K562 (cell line): Measurements from ENCODE around the gene WDR91. TPM values are rescaled to one million over a fixed set of nuclear protein-coding genes. Genes with fewer than 3 reads are reported as not detected.

ENCODE experiments used
- ARHGAP35 ChIP-seq: fragments of 450-650 bp; IDR thresholded peaks from 2 replicates; pipeline ENCODE4 v1.6.1; 2018; ENCODE audit not compliant: partially characterized antibody
- MCM7 ChIP-seq, 2 experiments: fragments of 450-650 bp; IDR thresholded peaks; 2 replicates each; pipeline ENCODE4 v1.6.1; 2016 to 2018
- NFE2L1 ChIP-seq: fragments of 450-650 bp; IDR thresholded peaks from 2 replicates; pipeline ENCODE4 v1.6.1; 2016; ENCODE audit warnings: missing genetic modification characterization, low read depth, mild to moderate bottlenecking, missing compliant biosample characterization, moderate library complexity, borderline replicate concordance
- ZBTB1 ChIP-seq: sonication (generic); formaldehyde crosslinking; IDR thresholded peaks from 2 replicates; pipeline ENCODE4 v1.8.1; 2023; ENCODE audit warnings: missing genetic modification reagents, low read depth, mild to moderate bottlenecking, borderline replicate concordance
- ZNF174 ChIP-seq: fragments of 250-450 bp; sonication (Bioruptor Pico); IDR thresholded peaks from 2 replicates; pipeline ENCODE4 v1.4.0; 2020; ENCODE audit warnings: mild to moderate bottlenecking
- ZNF217 ChIP-seq: sonication (generic); formaldehyde crosslinking; IDR thresholded peaks from 2 replicates; pipeline ENCODE4 v1.8.0; 2022; ENCODE audit warnings: mild to moderate bottlenecking, missing genetic modification reagents
- ZNF785 ChIP-seq: fragments of 250-450 bp; sonication (Bioruptor Pico); IDR thresholded peaks from 2 replicates; pipeline ENCODE4 v1.4.0; 2020; ENCODE audit warnings: mild to moderate bottlenecking
- polyA plus RNA-seq, 8 experiments: library from polyadenylated mRNA; depleted of rRNA in 4 of 8; stranded (reverse) in 5 of 8; unstranded in 3 of 8; fragments of >200 nt; fragmentation: Nextera tagmentation in 2 of 8; fragmentation: Illumina TruSeq in 1 of 8; extraction: Ambion mirVana in 2 of 8; extraction: Trizol in 1 of 8; gene quantifications; 2 replicates each; pipeline versions ENCODE4 v1.2.1 to v1.2.3, GENCODE V29; 2011 to 2014; ENCODE audit warnings: inconsistent platforms in 1 of 8, missing spikeins in 1 of 8
- total RNA-seq, 7 experiments: library from RNA; depleted of rRNA in 6 of 7; stranded (reverse); fragments of >200 nt in 6 of 7; fragmentation: Illumina TruSeq in 2 of 7; extraction: Trizol in 2 of 7; gene quantifications; 2 replicates each; pipeline versions ENCODE4 v1.2.1 to v1.2.3, GENCODE V29; 2011 to 2021; ENCODE audit warnings: low replicate concordance in 1 of 7
- TF ChIP-seq, protein P1 (sequence below): fragments of 250-450 bp; sonication (Bioruptor Pico); IDR thresholded peaks from 2 replicates; pipeline ENCODE4 v1.4.0; 2020; ENCODE audit warnings: mild to moderate bottlenecking, moderate library complexity
- TF ChIP-seq, protein P2 (sequence below): fragments of 250-450 bp; sonication (Bioruptor Pico); IDR thresholded peaks from 2 replicates; pipeline ENCODE4 v1.4.0; 2020
- TF ChIP-seq, protein P3 (sequence below): sonication (generic); formaldehyde crosslinking; IDR thresholded peaks from 2 replicates; pipeline ENCODE4 v1.8.0; 2023; ENCODE audit warnings: mild to moderate bottlenecking, missing genetic modification reagents

Gene WDR91
- total and polyA plus RNA-seq, 9 of the 15 experiments (the other 6 are each of a cell fraction or from before 2014, with no cell fraction given): 1.9 to 18.2 (median 9.8) TPM

DNA sequence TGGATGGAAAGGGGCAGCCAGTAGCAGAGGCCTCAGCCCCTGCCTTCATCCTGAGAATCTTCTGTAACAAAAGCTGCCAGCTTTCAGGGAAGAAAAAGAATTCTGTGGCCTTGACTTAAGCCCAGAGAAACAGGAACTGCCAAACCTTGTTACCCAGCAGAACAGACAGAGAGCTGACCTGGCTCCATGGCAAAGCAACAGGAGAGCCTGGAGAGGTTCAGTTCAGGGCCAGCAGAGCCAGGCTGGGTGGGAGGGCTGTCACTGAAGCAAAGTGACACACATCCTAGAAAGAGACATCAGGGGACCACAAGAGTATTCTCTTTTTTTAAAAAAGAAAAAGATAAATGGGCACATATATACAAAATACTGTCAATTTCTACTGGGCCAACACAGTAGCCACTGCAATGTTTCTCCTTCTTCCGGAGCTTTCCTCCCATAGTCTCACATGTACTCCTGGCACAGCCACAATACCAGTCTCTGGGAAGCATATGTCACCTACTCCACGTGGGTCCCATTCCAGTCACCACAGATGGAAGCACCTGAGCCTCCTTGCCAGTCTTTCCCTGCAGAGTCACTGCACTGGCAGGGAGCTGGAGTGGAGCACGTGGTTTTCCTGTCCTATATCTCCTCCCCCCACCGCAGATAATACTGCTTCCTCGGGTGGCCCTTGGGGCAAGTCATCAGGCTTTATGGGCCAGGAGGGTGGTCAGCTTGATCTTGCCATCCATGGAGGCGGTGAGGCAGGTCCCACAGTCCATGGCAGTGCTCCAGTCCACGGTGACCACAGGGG is 25.7 kb downstream of the WDR91 start (continued):
- TF ChIP-seq ZBTB1 (CRISPR knock-in tag): no peak
- TF ChIP-seq, protein P1, sequence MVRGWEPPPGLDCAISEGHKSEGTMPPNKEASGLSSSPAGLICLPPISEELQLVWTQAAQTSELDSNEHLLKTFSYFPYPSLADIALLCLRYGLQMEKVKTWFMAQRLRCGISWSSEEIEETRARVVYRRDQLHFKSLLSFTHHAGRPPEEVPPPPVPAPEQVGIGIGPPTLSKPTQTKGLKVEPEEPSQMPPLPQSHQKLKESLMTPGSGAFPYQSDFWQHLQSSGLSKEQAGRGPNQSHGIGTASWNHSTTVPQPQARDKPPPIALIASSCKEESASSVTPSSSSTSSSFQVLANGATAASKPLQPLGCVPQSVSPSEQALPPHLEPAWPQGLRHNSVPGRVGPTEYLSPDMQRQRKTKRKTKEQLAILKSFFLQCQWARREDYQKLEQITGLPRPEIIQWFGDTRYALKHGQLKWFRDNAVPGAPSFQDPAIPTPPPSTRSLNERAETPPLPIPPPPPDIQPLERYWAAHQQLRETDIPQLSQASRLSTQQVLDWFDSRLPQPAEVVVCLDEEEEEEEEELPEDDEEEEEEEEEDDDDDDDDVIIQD (CRISPR knock-in tag): no peak
- TF ChIP-seq ZNF217 (CRISPR knock-in tag): no peak
- no peak for TF ChIP-seq ARHGAP35
- TF ChIP-seq, protein P2, sequence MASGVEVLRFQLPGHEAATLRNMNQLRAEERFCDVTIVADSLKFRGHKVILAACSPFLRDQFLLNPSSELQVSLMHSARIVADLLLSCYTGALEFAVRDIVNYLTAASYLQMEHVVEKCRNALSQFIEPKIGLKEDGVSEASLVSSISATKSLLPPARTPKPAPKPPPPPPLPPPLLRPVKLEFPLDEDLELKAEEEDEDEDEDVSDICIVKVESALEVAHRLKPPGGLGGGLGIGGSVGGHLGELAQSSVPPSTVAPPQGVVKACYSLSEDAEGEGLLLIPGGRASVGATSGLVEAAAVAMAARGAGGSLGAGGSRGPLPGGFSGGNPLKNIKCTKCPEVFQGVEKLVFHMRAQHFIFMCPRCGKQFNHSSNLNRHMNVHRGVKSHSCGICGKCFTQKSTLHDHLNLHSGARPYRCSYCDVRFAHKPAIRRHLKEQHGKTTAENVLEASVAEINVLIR (CRISPR knock-in tag): no peak
- TF ChIP-seq MCM7 (IDR thresholded peaks at IDR 0.05): no peak
- TF ChIP-seq ZNF174: no peak
- TF ChIP-seq, protein P3, sequence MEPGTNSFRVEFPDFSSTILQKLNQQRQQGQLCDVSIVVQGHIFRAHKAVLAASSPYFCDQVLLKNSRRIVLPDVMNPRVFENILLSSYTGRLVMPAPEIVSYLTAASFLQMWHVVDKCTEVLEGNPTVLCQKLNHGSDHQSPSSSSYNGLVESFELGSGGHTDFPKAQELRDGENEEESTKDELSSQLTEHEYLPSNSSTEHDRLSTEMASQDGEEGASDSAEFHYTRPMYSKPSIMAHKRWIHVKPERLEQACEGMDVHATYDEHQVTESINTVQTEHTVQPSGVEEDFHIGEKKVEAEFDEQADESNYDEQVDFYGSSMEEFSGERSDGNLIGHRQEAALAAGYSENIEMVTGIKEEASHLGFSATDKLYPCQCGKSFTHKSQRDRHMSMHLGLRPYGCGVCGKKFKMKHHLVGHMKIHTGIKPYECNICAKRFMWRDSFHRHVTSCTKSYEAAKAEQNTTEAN: no peak
- TF ChIP-seq ZNF785 (CRISPR knock-in tag): no peak
- TF ChIP-seq NFE2L1 (tag): no peak
